HG02588 (cell line): ENCODE measurements around the gene NR2F6.

ENCODE experiments used
- ATAC-seq: cut with Tn5 transposase; IDR thresholded peaks from one replicate; pipeline ENCODE4 v1.9.1; 2021; ENCODE audit warnings: mild to moderate bottlenecking, moderate library complexity; ENCODE audit not compliant: unreplicated experiment

Gene NR2F6

GRCh38 chr19:17264641-17264979 is 18.9 kb upstream of the NR2F6 start, which contains the start of gene USHBP1:
TSS of gene USHBP1 (minus strand) at chr19:17264745. CDS start at chr19:17264299, 446 bp downstream.
- no peak for ATAC-seq

GRCh38 chr19:17263712-17264640 is 18.3 kb upstream of the NR2F6 start:
- ATAC-seq = no peak

GRCh38 chr19:17262557-17262956 is 16.8 kb upstream of the NR2F6 start:
- ATAC-seq = no peak

GRCh38 chr19:17260842-17261325 is 15.2 kb upstream of the NR2F6 start:
- ATAC-seq = peak; percentile 75

GRCh38 chr19:17259934-17260333 is 14.2 kb upstream of the NR2F6 start:
- ATAC-seq = no peak

GRCh38 chr19:17259118-17259780 is 13.5 kb upstream of the NR2F6 start:
- ATAC-seq = no peak

GRCh38 chr19:17256130-17256529 is 10.4 kb upstream of the NR2F6 start:
- no peak for ATAC-seq

GRCh38 chr19:17255150-17255621 is 9.5 kb upstream of the NR2F6 start:
- no peak for ATAC-seq

- ATAC-seq = no peak
Measured at GRCh38 chr19:17254636-17255035, 8.9 kb upstream of the NR2F6 start.

- ATAC-seq = no peak
Measured at GRCh38 chr19:17249887-17250548, 4.3 kb upstream of the NR2F6 start.

- ATAC-seq = no peak
Measured at GRCh38 chr19:17248011-17248776, 2.5 kb upstream of the NR2F6 start.

GRCh38 chr19:17246681-17247425 is 1.1 kb upstream of the NR2F6 start:
- no peak for ATAC-seq

- peak; percentile 22 for ATAC-seq
Measured at GRCh38 chr19:17244618-17245534, 843 bp downstream of the NR2F6 start.

GRCh38 chr19:17243830-17244617 is 1.7 kb downstream of the NR2F6 start:
- ATAC-seq = no peak

GRCh38 chr19:17243211-17243829 is 2.4 kb downstream of the NR2F6 start:
- no peak for ATAC-seq

GRCh38 chr19:17242431-17243208 is 3.1 kb downstream of the NR2F6 start:
- ATAC-seq = no peak
